Ishikawa (cell line): ENCODE measurements around the gene CPNE4.

ENCODE experiments used
- CEBPB ChIP-seq: IDR thresholded peaks from 2 replicates; pipeline ENCODE4 v1.6.1; 2012
- CREB1 ChIP-seq: IDR thresholded peaks from 2 replicates; pipeline ENCODE4 v1.6.1; 2012; ENCODE audit warnings: low read depth
- EGR1 ChIP-seq: IDR thresholded peaks from 2 replicates; pipeline ENCODE4 v1.6.1; 2012
- EP300 ChIP-seq: IDR thresholded peaks from 2 replicates; pipeline ENCODE4 v1.6.1; 2012; ENCODE audit warnings: borderline replicate concordance
- FOXM1 ChIP-seq: IDR thresholded peaks from 2 replicates; pipeline ENCODE4 v1.6.1; 2012; ENCODE audit warnings: low read depth, borderline replicate concordance
- RAD21 ChIP-seq: IDR thresholded peaks from 2 replicates; pipeline ENCODE4 v1.6.1; 2012; ENCODE audit warnings: low read depth
- TEAD4 ChIP-seq: IDR thresholded peaks from 2 replicates; pipeline ENCODE4 v1.6.1; 2012
- TF ChIP-seq, protein P1 (sequence below): IDR thresholded peaks from 2 replicates; pipeline ENCODE4 v1.6.1; 2012
- TF ChIP-seq, protein P2 (sequence below): IDR thresholded peaks from 2 replicates; pipeline ENCODE4 v1.6.1; 2012; ENCODE audit warnings: low read depth, mild to moderate bottlenecking

DNA sequence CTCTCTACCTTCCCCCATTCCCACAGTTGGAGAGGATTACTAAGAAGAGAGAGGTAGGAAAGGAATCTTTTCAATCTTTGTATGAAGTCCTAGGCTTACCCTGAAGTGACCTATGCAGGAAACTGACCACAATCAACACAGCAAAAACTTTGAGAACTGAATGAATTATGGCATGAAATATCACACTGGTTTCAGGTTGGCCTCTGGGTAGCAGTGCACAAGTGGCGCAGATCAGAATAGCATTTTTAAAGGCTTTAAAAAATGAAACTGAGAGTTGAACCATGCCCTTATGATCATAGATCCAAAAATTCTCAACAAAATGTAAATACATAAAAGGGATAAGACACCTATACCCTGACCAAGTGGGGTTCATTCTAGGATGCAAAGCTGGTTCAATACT is 198.9 kb downstream of the CPNE4 start:
- TF ChIP-seq EP300, result no peak
- no peak for TF ChIP-seq EGR1
- TF ChIP-seq TEAD4, result no peak
- TF ChIP-seq, protein P1, sequence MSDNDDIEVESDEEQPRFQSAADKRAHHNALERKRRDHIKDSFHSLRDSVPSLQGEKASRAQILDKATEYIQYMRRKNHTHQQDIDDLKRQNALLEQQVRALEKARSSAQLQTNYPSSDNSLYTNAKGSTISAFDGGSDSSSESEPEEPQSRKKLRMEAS, result no peak
- TF ChIP-seq, protein P2, sequence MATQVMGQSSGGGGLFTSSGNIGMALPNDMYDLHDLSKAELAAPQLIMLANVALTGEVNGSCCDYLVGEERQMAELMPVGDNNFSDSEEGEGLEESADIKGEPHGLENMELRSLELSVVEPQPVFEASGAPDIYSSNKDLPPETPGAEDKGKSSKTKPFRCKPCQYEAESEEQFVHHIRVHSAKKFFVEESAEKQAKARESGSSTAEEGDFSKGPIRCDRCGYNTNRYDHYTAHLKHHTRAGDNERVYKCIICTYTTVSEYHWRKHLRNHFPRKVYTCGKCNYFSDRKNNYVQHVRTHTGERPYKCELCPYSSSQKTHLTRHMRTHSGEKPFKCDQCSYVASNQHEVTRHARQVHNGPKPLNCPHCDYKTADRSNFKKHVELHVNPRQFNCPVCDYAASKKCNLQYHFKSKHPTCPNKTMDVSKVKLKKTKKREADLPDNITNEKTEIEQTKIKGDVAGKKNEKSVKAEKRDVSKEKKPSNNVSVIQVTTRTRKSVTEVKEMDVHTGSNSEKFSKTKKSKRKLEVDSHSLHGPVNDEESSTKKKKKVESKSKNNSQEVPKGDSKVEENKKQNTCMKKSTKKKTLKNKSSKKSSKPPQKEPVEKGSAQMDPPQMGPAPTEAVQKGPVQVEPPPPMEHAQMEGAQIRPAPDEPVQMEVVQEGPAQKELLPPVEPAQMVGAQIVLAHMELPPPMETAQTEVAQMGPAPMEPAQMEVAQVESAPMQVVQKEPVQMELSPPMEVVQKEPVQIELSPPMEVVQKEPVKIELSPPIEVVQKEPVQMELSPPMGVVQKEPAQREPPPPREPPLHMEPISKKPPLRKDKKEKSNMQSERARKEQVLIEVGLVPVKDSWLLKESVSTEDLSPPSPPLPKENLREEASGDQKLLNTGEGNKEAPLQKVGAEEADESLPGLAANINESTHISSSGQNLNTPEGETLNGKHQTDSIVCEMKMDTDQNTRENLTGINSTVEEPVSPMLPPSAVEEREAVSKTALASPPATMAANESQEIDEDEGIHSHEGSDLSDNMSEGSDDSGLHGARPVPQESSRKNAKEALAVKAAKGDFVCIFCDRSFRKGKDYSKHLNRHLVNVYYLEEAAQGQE, result no peak
- no peak for TF ChIP-seq FOXM1
- no peak for TF ChIP-seq RAD21
- no peak for TF ChIP-seq CREB1
- TF ChIP-seq CEBPB, result no peak
